ENCODE results near the gene GRK5.
"Not testable (repeated sequence)": the region's sequence is repeated elsewhere in the genome, so short reads cannot be mapped to it uniquely, and the experiment has no call there.

GRK5 gene

GRCh38 chr10:119225083-119225658 is 17.8 kb downstream of the GRK5 start:
- DNase-seq = no peak

DNA sequence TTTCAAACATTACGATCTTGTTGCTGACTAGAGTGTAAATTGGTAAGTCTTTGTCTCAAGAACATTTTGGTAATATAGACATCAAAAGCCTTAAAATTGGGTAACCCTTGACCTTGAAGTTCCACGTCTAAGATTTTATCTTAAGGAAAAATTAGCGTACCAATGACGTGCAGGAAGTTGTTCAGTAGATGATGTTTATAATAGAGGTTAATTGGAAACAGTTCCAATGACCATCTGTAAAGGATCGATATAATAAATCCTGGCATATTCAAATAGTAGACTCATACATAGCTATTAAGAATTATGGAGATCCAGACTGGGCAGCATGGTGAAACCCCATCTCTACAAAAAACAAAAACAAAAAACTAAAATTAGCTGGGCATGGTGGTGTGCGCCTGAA is 20.5 kb downstream of the GRK5 start:
- DNase-seq = no peak

GRCh38 chr10:119231654-119232053 is 24.3 kb downstream of the GRK5 start:
- no peak for DNase-seq

- peak; percentile 37 for DNase-seq
Observed at GRCh38 chr10:119232439-119232838, 25.1 kb downstream of the GRK5 start.

DNA sequence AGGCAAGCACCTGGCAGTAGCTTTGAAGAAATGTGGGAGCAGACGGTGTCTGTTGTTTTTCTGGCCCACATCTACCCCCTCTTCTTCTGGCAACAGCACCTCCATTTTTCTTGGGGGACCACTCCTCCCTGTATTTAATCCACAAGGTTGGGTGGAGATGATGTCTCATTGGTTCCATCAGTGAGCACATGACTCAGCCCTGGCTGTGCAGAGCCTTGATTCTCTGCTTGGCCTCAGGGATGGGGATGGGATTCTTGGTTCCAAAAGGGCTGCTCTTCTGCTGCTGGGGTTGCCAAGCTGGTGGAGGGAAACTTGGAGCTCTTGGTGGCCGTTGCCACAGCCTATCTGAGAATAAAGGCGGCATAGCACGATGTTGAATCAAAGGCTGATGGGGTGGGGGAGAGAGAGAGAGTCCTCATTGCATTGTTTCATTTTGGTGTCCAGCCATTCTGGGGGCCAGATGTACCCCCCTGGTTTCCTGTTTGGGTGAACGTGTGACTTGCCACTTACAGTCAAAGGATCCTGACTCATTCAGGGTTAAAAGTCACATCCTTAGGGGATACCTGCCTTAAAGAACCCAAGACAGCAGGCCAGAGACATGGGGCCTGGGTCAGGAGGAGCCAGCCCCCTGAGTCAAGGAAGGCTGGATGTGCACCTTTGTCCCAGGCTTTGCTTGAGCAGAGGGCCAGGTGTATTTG is 25.9 kb downstream of the GRK5 start:
- DNase-seq = no peak

DNA sequence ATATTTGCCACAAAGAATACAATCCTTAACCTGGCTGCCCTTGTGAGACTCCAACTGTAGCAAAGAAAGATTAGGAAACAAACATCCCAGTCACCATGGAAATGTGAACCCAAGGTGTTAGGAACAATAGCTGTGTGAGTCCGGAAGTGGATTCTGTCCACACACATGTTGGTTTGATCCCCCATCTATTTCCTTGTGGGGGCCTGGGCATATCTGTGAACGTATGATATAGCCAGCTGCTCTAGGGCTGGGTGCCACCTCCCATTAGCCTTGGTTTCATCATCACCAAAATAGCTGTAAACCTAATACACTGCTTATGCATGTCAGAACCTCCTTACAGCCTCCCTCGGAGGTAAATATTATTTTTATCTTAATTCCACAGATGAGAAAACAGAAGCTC is 26.4 kb downstream of the GRK5 start:
- DNase-seq = no peak

GRCh38 chr10:119235356-119235755 is 28.0 kb downstream of the GRK5 start:
- DNase-seq = no peak

DNA sequence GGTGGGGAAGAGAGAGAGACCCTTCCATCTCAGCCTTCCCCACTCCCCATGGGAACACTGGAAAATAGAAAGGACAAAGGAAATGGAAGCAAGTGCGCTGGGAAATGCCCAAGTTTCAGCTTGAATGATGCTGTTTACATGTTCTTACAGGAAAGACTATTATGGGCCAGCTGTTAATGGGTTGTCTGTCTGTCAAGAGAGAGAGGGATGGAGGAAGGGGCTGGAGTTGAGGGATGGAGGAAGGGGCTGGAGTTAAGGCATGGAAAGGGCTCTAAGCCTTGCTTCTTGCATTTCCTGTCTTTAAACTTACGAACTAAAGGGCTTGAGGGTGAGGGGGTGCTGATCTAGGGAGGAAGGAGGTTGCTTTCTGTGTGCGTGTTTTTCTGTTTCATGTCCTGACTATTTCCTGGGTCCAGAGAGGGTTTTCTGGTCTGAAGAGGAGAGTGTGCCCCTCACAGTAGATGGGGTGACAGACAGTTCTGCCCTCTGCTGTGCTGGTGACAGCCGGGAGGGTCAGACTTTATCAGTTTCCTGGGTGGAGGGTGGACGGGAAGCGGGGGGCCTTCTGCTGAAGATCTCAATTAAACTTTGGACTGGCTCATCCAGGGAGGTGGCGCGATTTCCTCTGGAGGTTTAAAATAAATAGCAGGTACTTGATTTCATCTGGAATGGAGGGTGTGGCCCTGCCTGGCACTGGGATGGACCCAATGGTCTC is 30.5 kb downstream of the GRK5 start:
- DNase-seq = no peak

DNA sequence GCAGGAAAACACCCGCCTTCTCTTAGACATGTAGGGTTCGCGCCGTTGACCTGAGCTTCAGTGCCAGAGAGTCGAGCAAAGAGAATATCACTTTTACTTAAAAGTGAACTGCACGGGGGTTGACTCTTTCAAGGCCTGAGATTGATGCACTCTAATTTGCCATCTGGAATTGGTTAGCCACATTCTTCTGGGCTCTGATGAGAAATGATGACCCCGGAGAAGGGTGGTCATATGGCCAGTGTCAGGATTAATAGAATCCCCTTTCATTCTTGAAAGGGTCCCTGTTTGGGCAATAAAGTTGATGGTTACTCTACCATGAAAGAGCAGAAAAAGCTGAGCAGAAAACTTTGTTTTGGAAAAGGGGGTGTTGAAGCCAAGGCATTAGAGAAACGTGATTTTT is 31.2 kb downstream of the GRK5 start:
- DNase-seq = no peak

- DNase-seq = not testable (repeated sequence)
Observed at GRCh38 chr10:119239015-119239414, 31.6 kb downstream of the GRK5 start.

DNA sequence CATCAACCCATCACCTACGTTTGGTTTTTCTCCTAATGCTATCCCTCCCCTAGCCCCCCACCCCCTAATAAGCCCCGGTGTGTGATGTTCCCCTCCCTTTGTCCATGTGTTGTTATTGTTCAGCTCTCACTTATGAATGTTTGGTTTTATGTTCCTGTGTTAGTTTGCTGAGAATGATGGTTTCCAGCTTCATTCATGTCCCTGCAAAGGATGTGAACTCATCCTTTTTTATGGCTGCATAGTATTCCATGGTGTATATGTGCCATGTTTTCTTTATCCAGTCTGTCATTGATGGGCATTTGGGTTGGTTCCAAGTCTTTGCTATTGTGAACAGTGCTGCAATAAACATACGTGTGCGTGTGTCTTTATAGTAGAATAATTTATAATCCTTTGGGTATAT is 32.3 kb downstream of the GRK5 start:
- DNase-seq = not testable (repeated sequence)

DNA sequence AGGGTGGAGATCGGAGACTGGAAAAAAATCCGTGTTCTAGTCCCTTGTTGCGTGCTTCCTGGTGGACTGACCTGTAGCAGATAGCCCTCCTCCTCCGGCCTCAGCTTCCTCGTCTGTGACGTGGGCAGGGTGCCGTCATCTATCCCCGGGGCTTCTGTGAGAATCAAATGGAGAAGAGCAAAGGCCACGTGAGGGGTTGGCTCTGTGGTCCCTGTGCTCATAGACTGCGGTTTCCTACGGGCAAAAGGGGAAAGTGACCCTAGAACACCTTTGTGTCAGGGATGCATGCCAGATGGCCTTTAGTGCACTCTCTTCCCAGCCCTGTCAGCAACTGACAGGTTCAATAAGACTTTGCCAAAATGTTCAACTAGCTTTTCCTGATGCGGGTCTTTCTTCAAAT is 33.7 kb downstream of the GRK5 start:
- DNase-seq = no peak

GRCh38 chr10:119242186-119242585 is 34.8 kb downstream of the GRK5 start:
- no peak for DNase-seq

DNA sequence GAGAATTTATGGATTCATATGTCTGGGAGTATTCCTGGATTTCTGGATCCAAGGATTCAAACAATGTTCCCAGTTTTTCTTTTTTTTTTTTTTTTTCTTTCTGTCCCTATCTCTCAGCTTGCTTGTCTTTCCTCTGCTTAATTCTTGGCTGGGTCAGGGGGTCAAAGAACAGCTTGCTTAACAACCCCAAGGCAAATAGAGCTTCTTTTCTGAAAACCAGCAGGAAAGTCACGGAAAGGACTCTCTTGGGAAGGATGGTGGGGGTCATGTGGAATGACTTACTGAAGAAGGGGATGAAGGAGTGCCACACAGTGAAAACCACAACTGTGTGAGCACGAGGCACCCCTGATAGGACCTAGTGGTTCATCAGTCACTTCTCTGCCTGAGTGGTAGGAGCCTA is 36.1 kb downstream of the GRK5 start:
- DNase-seq = no peak

- DNase-seq = no peak
Observed at GRCh38 chr10:119243967-119244366, 36.6 kb downstream of the GRK5 start.

DNA sequence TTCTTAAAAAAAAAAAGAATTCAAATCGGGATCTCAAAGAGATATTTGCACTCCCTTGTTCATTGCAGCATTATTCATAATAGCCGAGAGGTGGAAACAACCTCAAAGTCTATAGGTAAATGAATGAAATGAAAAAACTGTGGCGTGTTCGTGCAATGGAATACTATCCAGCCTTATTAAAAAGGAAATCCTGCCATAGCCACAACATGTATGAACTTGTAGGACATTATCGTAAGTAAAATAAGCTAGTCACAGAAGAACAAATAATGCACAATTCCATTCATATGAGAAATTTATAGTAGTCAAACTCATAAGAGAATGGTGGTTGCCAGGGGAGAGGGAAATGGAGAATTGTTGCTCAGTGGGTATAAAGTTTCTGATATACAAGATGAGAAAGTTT is 37.9 kb downstream of the GRK5 start:
- DNase-seq = no peak

DNA sequence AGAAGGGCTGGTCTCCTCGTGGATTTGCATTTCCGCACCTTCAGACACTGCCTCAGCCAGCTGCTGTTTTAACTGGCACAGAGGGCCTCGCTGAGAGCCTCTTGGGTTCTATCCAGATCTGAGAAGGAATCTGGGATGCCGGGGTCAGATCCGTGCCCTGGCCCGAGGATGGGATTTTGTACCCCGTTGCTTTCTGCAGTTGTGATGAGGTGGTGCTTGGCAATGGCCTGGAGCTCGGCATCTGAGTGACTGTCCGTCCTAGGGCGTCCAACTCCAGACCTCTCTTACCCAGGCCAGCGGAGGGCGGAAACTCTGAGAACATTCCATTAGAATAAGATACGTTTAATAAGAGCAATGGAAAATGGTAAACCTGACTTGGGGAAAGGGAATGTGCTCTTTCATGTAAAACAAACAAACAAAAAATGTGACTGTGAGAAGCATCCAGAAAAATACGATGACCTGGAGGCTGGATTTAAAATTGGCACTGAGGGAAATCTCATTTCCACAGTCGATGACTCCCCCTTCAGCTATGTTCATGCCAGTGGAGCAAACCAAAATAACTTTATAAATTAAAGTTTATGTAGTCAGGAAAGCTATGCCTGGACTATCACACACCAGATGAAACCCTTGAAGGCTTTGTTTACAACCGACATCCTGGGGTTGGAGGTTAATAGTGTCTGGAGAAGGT is 39.6 kb downstream of the GRK5 start:
- DNase-seq = no peak

DNA sequence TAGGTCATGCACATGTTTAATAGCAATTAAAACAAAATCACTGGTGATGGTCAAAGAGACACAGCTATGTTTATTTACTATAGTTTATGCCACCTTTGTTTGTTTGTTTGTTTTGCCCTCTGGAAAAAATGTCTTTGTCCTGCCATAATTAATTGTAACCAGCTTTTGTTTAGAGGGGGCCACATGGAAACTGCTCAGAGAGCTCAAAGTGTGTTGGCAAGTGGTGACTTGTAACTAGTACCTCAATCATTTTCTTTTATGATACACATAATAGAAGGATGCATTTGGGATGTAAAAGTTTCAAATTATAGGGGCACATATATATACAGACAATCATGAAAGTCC is 40.2 kb downstream of the GRK5 start:
- no peak for DNase-seq

GRCh38 chr10:119248184-119248583 is 40.8 kb downstream of the GRK5 start:
- DNase-seq = no peak

DNA sequence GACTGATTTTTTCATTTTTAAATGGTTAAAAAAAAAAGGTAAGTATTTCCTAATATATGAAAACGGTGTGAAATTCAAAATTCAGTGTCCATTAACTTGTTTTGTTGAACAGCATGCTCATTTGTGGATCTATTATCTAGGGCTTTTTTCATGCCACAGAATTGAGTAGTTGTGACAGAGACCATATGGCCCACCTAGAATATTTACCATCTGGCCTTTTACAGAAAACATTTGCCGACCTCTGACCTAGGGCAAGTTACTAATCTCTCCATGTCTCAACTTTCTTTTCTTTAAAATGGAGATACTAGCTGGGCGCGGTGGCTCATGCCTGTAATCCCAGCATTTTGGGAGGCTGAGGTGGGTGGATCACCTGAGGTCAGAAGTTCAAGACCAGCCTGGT is 41.3 kb downstream of the GRK5 start:
- DNase-seq = no peak

DNA sequence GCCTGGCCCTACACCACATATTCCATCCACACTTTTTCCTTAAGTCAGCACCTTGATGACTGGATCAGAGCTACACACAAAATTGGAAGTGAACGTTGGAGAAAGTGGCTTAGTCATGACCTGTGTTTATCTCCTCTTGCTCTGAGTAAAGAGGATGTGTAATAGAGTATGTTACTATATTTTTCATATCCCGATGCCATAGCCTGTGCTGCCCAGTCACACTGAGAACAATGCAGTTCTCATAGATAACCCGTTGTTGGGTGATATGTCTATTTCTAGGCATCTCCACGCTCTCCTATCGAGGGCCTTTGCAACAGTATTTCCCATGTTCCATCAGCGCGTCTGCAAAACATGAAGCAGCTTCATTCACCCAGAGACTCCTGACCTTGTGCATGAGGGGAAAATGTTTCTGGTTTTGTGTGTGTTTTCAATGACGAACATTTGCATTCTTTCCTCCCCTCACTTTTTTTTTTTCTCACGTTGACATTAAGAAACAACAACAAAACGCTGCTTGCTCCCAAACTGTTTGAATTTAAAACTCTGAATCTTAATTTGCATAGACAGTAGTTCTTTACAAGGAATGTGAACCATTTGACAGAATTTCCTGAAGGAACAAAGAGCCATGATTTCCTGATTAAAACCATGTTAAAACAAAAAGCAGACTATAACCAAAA is 43.4 kb downstream of the GRK5 start:
- DNase-seq = no peak

DNA sequence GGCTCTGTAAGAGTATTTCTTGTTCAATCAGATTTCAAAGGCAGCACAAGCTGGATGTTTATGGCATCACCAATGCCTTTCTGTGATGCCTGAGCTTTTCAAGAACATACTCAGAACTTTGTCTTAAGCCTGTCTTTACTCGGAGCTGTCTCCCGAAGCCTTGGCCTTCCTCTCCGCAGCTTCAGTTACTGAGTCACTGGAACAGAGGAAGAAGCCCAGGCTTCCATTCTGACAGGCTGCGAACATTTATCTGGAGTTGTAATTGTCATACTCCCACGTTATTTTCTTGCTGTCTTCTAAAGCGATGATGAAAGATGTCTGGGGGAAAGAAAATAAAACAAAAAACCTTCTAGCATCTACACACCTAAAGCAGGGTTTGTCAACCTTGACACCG is 43.9 kb downstream of the GRK5 start:
- DNase-seq = no peak

- DNase-seq = no peak
Observed at GRCh38 chr10:119252051-119252465, 44.7 kb downstream of the GRK5 start.

All from stimulated activated CD4-positive, alpha-beta T cell treated with anti-CD3 and anti-CD28 coated beads, Interleukin-12 subunit alpha, Interleukin-12 subunit beta, amount 100 ng/mL, for 4 hours (primary cell).